HepG2 (cell line): ENCODE results near the gene ZBTB46. TPM values are rescaled to one million over a fixed set of nuclear protein-coding genes. Genes with fewer than 3 reads are reported as not detected.

Source experiments
- CENPT ChIP-seq: sonication (generic); formaldehyde crosslinking; IDR thresholded peaks from 2 replicates; pipeline ENCODE4 v1.8.0; 2022; ENCODE audit warnings: low read depth, mild to moderate bottlenecking, moderate library complexity, missing genetic modification reagents
- HNRNPL ChIP-seq: fragments of 200-400 bp; formaldehyde crosslinking; IDR thresholded peaks from 2 replicates; pipeline ENCODE4 v1.6.1; 2017; ENCODE audit warnings: mild to moderate bottlenecking, low read depth, low read length
- IKZF4 ChIP-seq: sonication (generic); formaldehyde crosslinking; IDR thresholded peaks from 2 replicates; pipeline ENCODE4 v1.5.1; 2020; ENCODE audit warnings: borderline replicate concordance, mild to moderate bottlenecking, low read depth, missing genetic modification reagents; ENCODE audit errors: not compliant biosample characterization
- KLF15 ChIP-seq: sonication (generic); formaldehyde crosslinking; IDR thresholded peaks from 2 replicates; pipeline ENCODE4 v1.8.1; 2023; ENCODE audit warnings: borderline replicate concordance, mild to moderate bottlenecking, inconsistent platforms, missing genetic modification reagents, mixed read lengths
- NCOA2 ChIP-seq: sonication (generic); formaldehyde crosslinking; IDR thresholded peaks from 2 replicates; pipeline ENCODE4 v1.8.0; 2022; ENCODE audit warnings: inconsistent platforms
- SATB2 ChIP-seq: sonication (generic); formaldehyde crosslinking; IDR thresholded peaks from 2 replicates; pipeline ENCODE4 v1.5.0; 2020; ENCODE audit warnings: missing genetic modification reagents
- STAT5B ChIP-seq: sonication (generic); formaldehyde crosslinking; IDR thresholded peaks from 2 replicates; pipeline ENCODE4 v1.4.0; 2020; ENCODE audit warnings: missing genetic modification reagents
- TOE1 ChIP-seq: sonication (generic); formaldehyde crosslinking; IDR thresholded peaks from 2 replicates; pipeline ENCODE4 v1.4.0; 2020; ENCODE audit warnings: mild to moderate bottlenecking, missing genetic modification reagents
- ZEB1 ChIP-seq: IDR thresholded peaks from 2 replicates; pipeline ENCODE4 v1.6.1; 2012; ENCODE audit warnings: mild to moderate bottlenecking, low read depth, inconsistent platforms; ENCODE audit not compliant: insufficient replicate concordance
- ZFY ChIP-seq: sonication (generic); formaldehyde crosslinking; IDR thresholded peaks from 2 replicates; pipeline ENCODE4 v1.4.0; 2020; ENCODE audit warnings: missing genetic modification reagents
- ZNF124 ChIP-seq: sonication (generic); formaldehyde crosslinking; IDR thresholded peaks from 2 replicates; pipeline ENCODE4 v1.4.0; 2020; ENCODE audit warnings: missing genetic modification reagents
- ZNF205 ChIP-seq: IDR thresholded peaks from 2 replicates; pipeline ENCODE4 v1.6.1; 2018; ENCODE audit warnings: missing biosample characterization, missing genetic modification reagents
- ZNF564 ChIP-seq: sonication (generic); formaldehyde crosslinking; IDR thresholded peaks from 2 replicates; pipeline ENCODE4 v1.8.1; 2023; ENCODE audit warnings: mild to moderate bottlenecking, missing genetic modification reagents
- ZNF597 ChIP-seq: sonication (generic); formaldehyde crosslinking; IDR thresholded peaks from 2 replicates; pipeline ENCODE4 v1.5.0; 2020; ENCODE audit warnings: missing genetic modification reagents
- polyA plus RNA-seq, 8 experiments: library from polyadenylated mRNA; depleted of rRNA in 3 of 8; stranded (reverse) in 7 of 8; unstranded in 1 of 8; fragments of >200 nt; fragmentation: Illumina TruSeq in 4 of 8; extraction: Trizol in 4 of 8; gene quantifications; 2 replicates each; pipeline versions ENCODE4 v1.2.1 to v1.2.3, GENCODE V29; 2011 to 2016; ENCODE audit warnings: low read depth in 4 of 8, missing spikeins in 1 of 8, mixed read lengths in 1 of 8; ENCODE audit not compliant: insufficient read depth in 1 of 8
- total RNA-seq, 5 experiments: library from RNA; depleted of rRNA; stranded (reverse); fragments of >200 nt; fragmentation: Illumina TruSeq; extraction: Trizol; gene quantifications; 2 replicates each; pipeline ENCODE4 v1.2.3, GENCODE V29; 2016; ENCODE audit warnings: low read depth in 1 of 5
- TF ChIP-seq, protein P1 (sequence below): sonication (generic); formaldehyde crosslinking; IDR thresholded peaks from 2 replicates; pipeline ENCODE4 v1.4.0; 2020; ENCODE audit warnings: mild to moderate bottlenecking, low read depth, missing genetic modification reagents

The ZBTB46 gene
- total and polyA plus RNA-seq, 2 of the 13 experiments (the other 11 are each of a cell fraction or from before 2014, with no cell fraction given) = 1.6 to 13.5 TPM

DNA sequence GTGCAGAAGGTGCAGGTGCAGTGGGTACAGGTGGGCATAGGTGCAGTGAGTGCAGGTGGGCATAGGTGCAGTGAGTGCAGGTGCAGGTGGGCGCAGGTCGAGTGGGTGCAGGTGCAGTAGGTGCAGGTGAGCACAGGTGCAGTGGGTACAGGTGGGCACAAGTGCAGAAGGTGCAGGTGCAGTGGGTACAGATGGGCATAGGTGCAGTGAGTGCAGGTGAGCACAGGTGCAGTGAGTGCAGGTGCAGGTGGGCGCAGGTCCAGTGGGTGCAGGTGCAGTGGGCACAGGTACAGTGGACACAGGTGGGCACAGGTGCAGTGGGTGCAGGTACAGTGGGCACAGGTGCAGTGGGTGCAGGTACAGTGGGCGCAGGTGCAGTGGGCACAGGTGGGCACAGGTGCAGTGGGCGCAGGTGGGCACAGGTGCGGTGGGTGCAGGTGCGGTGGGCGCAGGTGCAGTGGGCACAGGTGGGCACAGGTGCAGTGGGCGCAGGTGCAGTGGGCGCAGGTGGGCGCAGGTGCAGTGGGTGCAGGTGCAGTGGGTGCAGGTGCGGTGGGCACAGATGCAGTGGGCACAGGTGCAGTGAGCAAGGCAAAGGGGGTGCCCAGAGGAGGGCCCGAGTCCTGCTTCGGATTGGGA is 15.3 kb downstream of the ZBTB46 start (continued):
- TF ChIP-seq ZNF597 (CRISPR knock-in tag) = no peak
- no peak for TF ChIP-seq ZNF124 (CRISPR knock-in tag)
- no peak for TF ChIP-seq ZFY (CRISPR knock-in tag)
- no peak for TF ChIP-seq TOE1
- TF ChIP-seq, protein P1, sequence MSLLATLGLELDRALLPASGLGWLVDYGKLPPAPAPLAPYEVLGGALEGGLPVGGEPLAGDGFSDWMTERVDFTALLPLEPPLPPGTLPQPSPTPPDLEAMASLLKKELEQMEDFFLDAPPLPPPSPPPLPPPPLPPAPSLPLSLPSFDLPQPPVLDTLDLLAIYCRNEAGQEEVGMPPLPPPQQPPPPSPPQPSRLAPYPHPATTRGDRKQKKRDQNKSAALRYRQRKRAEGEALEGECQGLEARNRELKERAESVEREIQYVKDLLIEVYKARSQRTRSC (CRISPR knock-in tag) = no peak
- TF ChIP-seq STAT5B (CRISPR knock-in tag) = no peak
- peak; percentile 98 for TF ChIP-seq HNRNPL
- TF ChIP-seq KLF15 = no peak
- no peak for TF ChIP-seq SATB2 (CRISPR knock-in tag)
- TF ChIP-seq ZEB1 = peak; percentile 87
- TF ChIP-seq ZNF564 (CRISPR knock-in tag) = no peak
- TF ChIP-seq CENPT = 0 out of 2 replicates have a peak, but pooled peaks have one; percentile 16
- TF ChIP-seq IKZF4 (CRISPR knock-in tag) = no peak
- TF ChIP-seq ZNF205 (CRISPR knock-in tag) = no peak
- no peak for TF ChIP-seq NCOA2 (CRISPR knock-in tag)
